MCF 10A (cell line): ENCODE data around the gene NETO2. TPM values are rescaled to one million over a fixed set of nuclear protein-coding genes. Genes with fewer than 3 reads are reported as not detected.

Source experiments
- BruUV-seq: library from RNA; stranded (reverse); fragments of 400-500 nt; replicated peaks from 2 replicates; lab custom pipeline; 2021; lab: Mats Ljungman, UMichigan
- CTCF ChIA-PET: fragments of 300-600 bp; sonication (Branson Sonifier 250); formaldehyde crosslinking; extraction: SDS; loops from one replicate; lab custom pipeline; 2021; ENCODE audit warnings: antibody characterized with exemption, inconsistent platforms; lab: Yijun Ruan, JAX
- POLR2A ChIA-PET: fragments of 300-600, 350-650 bp; sonication (Branson Sonifier 250); formaldehyde crosslinking; extraction: SDS; loops from one replicate; lab custom pipeline; 2020; ENCODE audit warnings: antibody characterized with exemption, inconsistent platforms; lab: Yijun Ruan, JAX
- DNase-seq: peaks from one replicate; pipeline ENCODE4 v3.0.0-alpha.2; 2018; ENCODE audit not compliant: unreplicated experiment
- H3K27ac Mint-ChIP-seq: one replicate; pipeline ENCODE4 v1.8.0; 2022; ENCODE audit warnings: mild to moderate bottlenecking, low read depth, mixed read lengths; ENCODE audit not compliant: unreplicated experiment
- H3K27me3 Mint-ChIP-seq: one replicate; pipeline ENCODE4 v1.8.0; 2022; ENCODE audit warnings: mixed read lengths; ENCODE audit not compliant: insufficient read depth, unreplicated experiment
- H3K36me3 Mint-ChIP-seq: one replicate; pipeline ENCODE4 v1.8.0; 2022; ENCODE audit warnings: mild to moderate bottlenecking, moderate library complexity, mixed read lengths; ENCODE audit not compliant: insufficient read depth, unreplicated experiment
- H3K4me1 Mint-ChIP-seq: one replicate; pipeline ENCODE4 v1.8.0; 2022; ENCODE audit warnings: mixed read lengths; ENCODE audit not compliant: insufficient read depth, unreplicated experiment
- H3K4me3 Mint-ChIP-seq: one replicate; pipeline ENCODE4 v1.8.0; 2022; ENCODE audit warnings: mild to moderate bottlenecking, moderate library complexity, mixed read lengths; ENCODE audit not compliant: unreplicated experiment
- H3K9me3 Mint-ChIP-seq: one replicate; pipeline ENCODE4 v1.8.0; 2022; ENCODE audit warnings: mixed read lengths; ENCODE audit not compliant: unreplicated experiment
- intact Hi-C: fragments of 100-400 bp; cut with micrococcal nuclease; formaldehyde crosslinking; loops from 2 replicates; pipeline ENCODE4 v1.14.1; 2022
- total RNA-seq: library from RNA; stranded (reverse); gene quantifications from 2 replicates; pipeline ENCODE4 v1.2.3, GENCODE V29; 2022
- TF ChIP-seq, protein P1 (sequence below): fragments of 200-600 bp; IDR thresholded peaks from one replicate; pipeline ENCODE4 v1.8.0; 2022; ENCODE audit warnings: antibody characterized with exemption, mild to moderate bottlenecking; ENCODE audit not compliant: unreplicated experiment

NETO2 gene
- total RNA-seq, 1 experiment from 2014 or later, result 40.8 TPM

- Mint-ChIP-seq H3K4me1 (no peaks in the 10 kb centered on the region), H3K27me3 (no peaks in the 10 kb centered on the region), H3K27ac (no peak overlapping the region), H3K36me3 (peaks cover 17% of the 10 kb centered on the region), H3K4me3 (no peak overlapping the region), H3K9me3 (no peaks in the 10 kb centered on the region)
- intact Hi-C loops, result no loop called here
- ChIA-PET CTCF (interaction anchor here (1.1 to 2.6 kb wide), 3 partner anchors 11 to 16 kb away, joined by 4 to 10 read pairs (median 5); partner anchors contain the start of gene NETO2), POLR2A (interaction anchor here (1.2 kb wide), 1 partner anchor 16 kb away, joined by 3 read pairs; the partner anchor contains the start of gene NETO2)
- BruUV-seq, result no TSS peak
- DNase-seq, result no peak
- TF ChIP-seq, protein P1, sequence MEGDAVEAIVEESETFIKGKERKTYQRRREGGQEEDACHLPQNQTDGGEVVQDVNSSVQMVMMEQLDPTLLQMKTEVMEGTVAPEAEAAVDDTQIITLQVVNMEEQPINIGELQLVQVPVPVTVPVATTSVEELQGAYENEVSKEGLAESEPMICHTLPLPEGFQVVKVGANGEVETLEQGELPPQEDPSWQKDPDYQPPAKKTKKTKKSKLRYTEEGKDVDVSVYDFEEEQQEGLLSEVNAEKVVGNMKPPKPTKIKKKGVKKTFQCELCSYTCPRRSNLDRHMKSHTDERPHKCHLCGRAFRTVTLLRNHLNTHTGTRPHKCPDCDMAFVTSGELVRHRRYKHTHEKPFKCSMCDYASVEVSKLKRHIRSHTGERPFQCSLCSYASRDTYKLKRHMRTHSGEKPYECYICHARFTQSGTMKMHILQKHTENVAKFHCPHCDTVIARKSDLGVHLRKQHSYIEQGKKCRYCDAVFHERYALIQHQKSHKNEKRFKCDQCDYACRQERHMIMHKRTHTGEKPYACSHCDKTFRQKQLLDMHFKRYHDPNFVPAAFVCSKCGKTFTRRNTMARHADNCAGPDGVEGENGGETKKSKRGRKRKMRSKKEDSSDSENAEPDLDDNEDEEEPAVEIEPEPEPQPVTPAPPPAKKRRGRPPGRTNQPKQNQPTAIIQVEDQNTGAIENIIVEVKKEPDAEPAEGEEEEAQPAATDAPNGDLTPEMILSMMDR, result no peak
These were observed 16.2 kb downstream of the NETO2 start for GRCh38 chr16:47127541-47127940.

- POLR2A ChIA-PET, result interaction anchor here (0.8 to 1.1 kb wide), 2 partner anchors 10 to 14 kb away, joined by 3 to 4 read pairs; no protein-coding TSS in a partner anchor
- CTCF ChIA-PET, result interaction anchor here (0.6 to 2.6 kb wide), 6 partner anchors 13 to 151 kb away, joined by 3 to 10 read pairs (median 4); no protein-coding TSS in a partner anchor
- intact Hi-C loops, result no loop called here
- no peak for DNase-seq
- TF ChIP-seq, protein P1, result no peak
- Mint-ChIP-seq H3K4me3 (no peak overlapping the region), H3K36me3 (peaks cover 32% of the 10 kb centered on the region), H3K4me1 (no peaks in the 10 kb centered on the region), H3K9me3 (no peaks in the 10 kb centered on the region), H3K27ac (no peak overlapping the region), H3K27me3 (no peaks in the 10 kb centered on the region)
- BruUV-seq, result no TSS peak
These were observed 18.0 kb downstream of the NETO2 start for GRCh38 chr16:47125757-47126156.

- DNase-seq, result no peak
- peaks cover 30% of the 10 kb centered on the region for H3K36me3 Mint-ChIP-seq
- no peak overlapping the region for H3K27ac Mint-ChIP-seq
- BruUV-seq, result no TSS peak
- no peaks in the 10 kb centered on the region for H3K9me3 Mint-ChIP-seq
- intact Hi-C loops, result no loop called here
- no peaks in the 10 kb centered on the region for H3K4me1 Mint-ChIP-seq
- H3K27me3 Mint-ChIP-seq, result no peaks in the 10 kb centered on the region
- ChIA-PET POLR2A (interaction anchor here (1.5 kb wide), 1 partner anchor 8 kb away, joined by 4 read pairs; no protein-coding TSS in a partner anchor), CTCF (interaction anchor here (0.7 kb wide), 1 partner anchor 28 kb away, joined by 3 read pairs; no protein-coding TSS in a partner anchor)
- no peak overlapping the region for H3K4me3 Mint-ChIP-seq
- TF ChIP-seq, protein P1, result no peak
These were observed 30.6 kb downstream of the NETO2 start for GRCh38 chr16:47113130-47113529.

DNA sequence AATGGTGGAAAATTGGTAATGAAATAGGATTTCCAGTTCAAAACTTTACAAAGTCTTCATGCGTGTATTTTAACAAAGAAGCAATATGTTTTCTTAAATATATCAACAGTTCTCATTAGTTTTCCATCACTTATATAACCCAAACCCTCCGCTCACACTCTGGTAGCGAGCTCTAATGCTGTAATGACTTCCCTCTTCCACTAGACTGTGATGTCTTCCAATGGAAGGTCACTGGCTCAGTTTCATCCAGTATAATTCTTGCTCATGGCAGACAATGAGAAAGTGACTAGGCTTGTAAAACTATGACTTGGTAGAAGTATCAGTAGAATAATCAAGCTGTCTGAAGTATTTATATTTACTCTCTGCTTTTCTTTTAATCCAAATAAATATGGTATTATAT, 32.8 kb downstream of the NETO2 start:
- ChIA-PET POLR2A (interaction anchor here (0.5 to 1.3 kb wide), 4 partner anchors 9 to 71 kb away, joined by 3 to 4 read pairs (median 4); partner anchors contain the start of gene NETO2), CTCF (interaction anchor here (0.8 to 1.5 kb wide), 3 partner anchors 30 to 1054 kb away, joined by 3 to 6 read pairs (median 4); no protein-coding TSS in a partner anchor)
- peak; percentile 18 for DNase-seq
- intact Hi-C loops, result no loop called here
- H3K36me3 Mint-ChIP-seq, result peaks cover 45% of the 10 kb centered on the region
- H3K27me3 Mint-ChIP-seq, result no peaks in the 10 kb centered on the region
- no TSS peak for BruUV-seq
- H3K27ac Mint-ChIP-seq, result no peak overlapping the region
- TF ChIP-seq, protein P1, result no peak
- H3K9me3 Mint-ChIP-seq, result no peaks in the 10 kb centered on the region
- no peaks in the 10 kb centered on the region for H3K4me1 Mint-ChIP-seq
- H3K4me3 Mint-ChIP-seq, result no peak overlapping the region
